Measurements from ENCODE around the gene CSPG4.

Gene CSPG4

DNA sequence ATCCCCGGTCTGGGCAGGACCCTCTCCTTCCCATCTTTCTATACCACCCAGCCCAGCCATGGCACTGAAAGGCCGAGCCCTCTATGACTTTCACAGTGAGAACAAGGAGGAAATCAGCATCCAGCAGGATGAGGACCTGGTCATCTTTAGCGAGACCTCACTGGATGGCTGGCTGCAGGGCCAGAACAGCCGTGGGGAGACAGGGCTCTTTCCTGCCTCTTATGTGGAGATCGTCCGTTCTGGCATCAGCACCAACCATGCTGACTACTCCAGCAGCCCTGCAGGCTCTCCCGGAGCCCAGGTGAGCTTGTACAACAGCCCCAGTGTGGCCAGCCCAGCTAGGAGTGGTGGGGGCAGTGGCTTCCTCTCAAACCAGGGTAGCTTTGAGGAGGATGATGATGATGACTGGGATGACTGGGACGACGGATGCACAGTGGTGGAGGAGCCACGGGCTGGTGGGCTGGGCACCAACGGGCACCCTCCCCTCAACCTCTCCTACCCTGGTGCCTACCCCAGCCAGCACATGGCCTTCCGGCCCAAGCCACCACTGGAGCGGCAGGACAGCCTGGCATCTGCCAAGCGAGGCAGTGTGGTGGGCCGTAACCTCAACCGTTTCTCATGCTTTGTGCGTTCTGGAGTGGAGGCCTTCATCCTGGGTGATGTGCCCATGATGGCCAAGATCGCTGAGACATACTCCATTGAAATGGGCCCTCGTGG, 63.4 kb downstream of the CSPG4 start:
- peaks cover 14% of the 10 kb centered on the region for H3K27me3 ChIP-seq (ENCODE audit: control insufficient read depth, insufficient read depth, low read length)
- H3K9me3 ChIP-seq (ENCODE audit: control insufficient read depth, insufficient read depth, low read length) = no peaks in the 10 kb centered on the region
- peak overlapping the region; percentile 97 for H3K9ac ChIP-seq (ENCODE audit: low read depth, low read length)
- H3K36me3 ChIP-seq (ENCODE audit: control insufficient read depth, insufficient read depth, low read length) = peaks cover 13% of the 10 kb centered on the region
- H3K4me3 ChIP-seq (ENCODE audit: low read depth, low read length) = peak overlapping the region; percentile 90
- peaks cover 14% of the 10 kb centered on the region for H3K4me1 ChIP-seq (ENCODE audit: control insufficient read depth, insufficient read depth, low read length)

DNA sequence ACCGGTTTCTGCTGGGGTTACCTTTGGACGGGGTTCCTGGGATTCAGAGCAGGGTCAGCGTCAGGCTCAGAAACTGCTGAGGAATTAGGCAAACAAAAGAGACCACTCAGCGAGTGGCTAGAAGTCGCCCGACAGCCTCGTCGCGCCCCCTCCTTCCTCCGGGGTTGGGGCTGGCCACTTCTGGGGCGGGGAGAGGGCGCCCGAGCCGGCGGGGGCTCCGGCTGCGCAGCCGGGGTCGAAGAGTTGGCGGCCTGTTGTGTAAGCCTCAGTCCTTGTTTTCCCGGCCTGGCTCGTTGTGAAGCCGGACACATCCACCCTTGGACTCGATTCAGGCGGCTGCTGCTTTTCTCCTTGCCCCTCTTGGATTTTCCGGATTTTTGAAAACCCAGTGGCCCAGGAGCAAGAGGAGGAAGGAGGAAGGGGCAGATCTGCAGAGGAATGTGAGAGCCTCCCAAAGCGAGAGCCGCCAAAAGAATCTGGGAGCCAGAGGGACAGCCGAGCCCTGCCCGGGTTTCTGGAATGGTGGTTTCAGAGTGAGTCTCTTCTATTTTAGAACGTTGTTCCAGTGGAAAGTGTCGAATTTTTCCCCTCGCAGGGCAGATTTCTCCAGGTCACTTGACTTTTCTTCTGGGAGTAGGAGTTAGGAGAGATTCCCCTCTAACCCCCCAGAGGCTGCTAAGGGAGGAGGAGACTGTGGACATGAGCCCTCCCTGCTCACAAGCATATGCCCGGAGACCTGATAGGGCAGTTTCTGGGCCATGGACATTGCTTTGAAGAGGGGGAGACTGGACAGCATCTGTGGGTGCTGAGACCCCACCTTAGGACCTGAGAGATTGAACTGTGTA, 64.3 kb downstream of the CSPG4 start:
- Histone ChIP-seq H3K4me3 (ENCODE audit: low read depth, low read length) (peak overlapping the region; percentile 90), H3K9ac (ENCODE audit: low read depth, low read length) (peak overlapping the region; percentile 97), H3K4me1 (ENCODE audit: control insufficient read depth, insufficient read depth, low read length) (peaks cover 14% of the 10 kb centered on the region), H3K9me3 (ENCODE audit: control insufficient read depth, insufficient read depth, low read length) (no peaks in the 10 kb centered on the region), H3K27me3 (ENCODE audit: control insufficient read depth, insufficient read depth, low read length) (peaks cover 14% of the 10 kb centered on the region), H3K36me3 (ENCODE audit: control insufficient read depth, insufficient read depth, low read length) (peaks cover 13% of the 10 kb centered on the region)

DNA sequence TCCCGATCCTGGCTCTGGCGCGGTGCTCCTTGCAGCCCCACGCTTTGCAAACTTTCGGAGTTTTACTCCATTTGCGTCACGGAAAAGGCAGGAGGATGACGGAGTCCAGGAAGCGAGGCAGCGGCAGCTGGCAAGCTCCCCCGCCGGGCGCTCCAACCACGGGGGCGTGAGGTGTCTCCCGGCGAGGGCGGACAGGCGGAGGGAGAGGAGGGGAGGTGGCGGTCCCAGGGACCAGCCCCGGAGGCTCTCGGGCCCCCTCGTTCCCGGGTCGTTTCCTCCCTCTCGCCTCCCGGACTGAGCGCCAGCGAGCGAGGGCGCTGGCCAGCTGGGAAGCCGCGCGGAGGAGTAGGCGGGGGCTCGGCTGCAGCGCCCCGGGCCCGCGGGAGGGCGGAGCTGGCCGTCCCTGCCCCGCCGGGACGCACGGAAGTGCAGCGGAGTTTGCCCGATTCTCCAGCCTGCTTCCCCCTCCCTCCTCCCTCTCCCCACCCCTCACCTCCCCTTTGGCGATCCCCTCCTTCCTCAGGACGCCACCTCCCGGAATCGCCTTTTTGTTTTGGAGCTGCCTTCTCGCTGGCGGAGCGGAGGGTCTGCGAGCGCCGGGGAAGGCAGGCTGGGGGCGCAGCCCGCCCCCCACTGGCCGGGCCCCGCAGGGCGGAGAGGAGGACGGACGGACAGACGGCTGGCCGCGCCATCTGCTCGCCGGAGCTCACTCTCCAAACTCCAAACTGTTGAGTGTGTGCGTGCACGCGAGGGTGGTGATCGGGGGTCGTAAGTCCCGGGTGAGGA, 65.1 kb downstream of the CSPG4 start, which contains the start of gene SNX33:
SNX33 (plus strand) TSS at position 543 of the 786 bp plus-strand sequence. CDS start 1,191 bp downstream, outside the sequence.
- Histone ChIP-seq H3K27me3 (ENCODE audit: control insufficient read depth, insufficient read depth, low read length) (peaks cover 14% of the 10 kb centered on the region), H3K36me3 (ENCODE audit: control insufficient read depth, insufficient read depth, low read length) (peaks cover 9% of the 10 kb centered on the region), H3K4me1 (ENCODE audit: control insufficient read depth, insufficient read depth, low read length) (peaks cover 14% of the 10 kb centered on the region)

DNA sequence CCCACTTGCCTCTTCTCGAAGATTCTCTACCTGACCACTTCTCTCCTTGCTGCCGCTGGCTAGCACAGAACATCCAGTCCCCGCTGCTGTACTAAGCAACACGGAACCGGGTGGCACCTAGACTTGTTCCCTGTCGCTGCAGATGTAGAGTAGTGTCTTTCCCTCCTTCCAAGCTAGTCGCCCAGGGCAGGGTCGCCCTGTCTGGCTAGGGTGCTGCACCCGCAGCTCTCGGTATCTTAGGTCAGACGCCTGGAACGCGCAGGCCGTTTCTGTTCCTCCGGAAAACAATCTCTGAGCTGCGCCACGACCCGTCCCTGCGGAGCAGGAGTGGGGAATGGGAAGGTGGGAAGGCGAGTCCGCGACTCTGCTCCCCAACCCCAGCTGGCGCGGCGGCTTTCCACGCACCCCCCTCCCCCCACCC, 65.7 kb downstream of the CSPG4 start:
- peak overlapping the region; percentile 97 for H3K9ac ChIP-seq (ENCODE audit: low read depth, low read length)

More for the DNA sequence above, 65.1 kb downstream of the CSPG4 start, which contains the start of gene SNX33:
- Histone ChIP-seq H3K4me3 (ENCODE audit: low read depth, low read length) (peak within 1 kb of the TSS; percentile 90), H3K9ac (ENCODE audit: low read depth, low read length) (peak within 1 kb of the TSS; percentile 97), H3K9me3 (ENCODE audit: control insufficient read depth, insufficient read depth, low read length) (no peaks in the 10 kb centered on the region)

DNA sequence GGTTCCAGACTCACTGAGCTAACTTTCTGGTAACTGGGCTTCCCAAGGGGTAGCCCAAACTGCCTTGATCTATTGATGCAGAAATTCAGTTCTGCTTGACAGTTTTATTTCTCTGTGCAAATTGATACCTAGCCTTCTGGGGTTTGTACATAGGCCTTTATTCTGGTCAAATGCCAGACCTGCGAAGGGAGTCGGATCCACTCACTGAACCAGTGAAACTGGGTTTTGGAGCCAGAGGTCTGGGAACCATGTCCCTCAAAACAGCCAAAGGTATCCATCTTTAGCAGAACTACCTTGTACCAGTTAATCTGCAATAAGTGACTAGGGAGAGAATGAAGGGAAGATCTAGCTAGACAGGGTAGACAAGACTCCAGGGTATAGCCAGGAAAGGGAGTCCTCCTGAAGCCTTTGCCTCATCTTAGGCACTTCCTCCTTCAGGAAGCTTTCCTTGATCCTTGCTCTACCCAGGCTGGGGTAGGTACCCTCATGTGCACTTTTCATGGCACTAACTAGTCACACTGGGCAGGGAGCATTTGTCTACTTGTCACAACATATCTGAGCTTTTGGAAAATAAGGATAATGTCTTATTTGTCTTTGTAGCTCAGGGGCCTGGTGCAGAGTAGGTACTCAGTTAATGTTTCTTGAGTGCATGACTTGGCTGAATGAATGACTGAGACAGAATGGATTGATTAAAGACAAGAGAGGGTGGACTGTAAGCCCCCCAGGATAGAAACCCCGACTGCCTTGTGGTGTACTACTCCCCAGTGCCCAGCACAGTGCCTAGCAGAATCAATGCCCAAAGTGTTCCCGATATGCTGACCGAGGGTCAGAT, 66.3 kb downstream of the CSPG4 start:
- no peaks in the 10 kb centered on the region for H3K9me3 ChIP-seq (ENCODE audit: control insufficient read depth, insufficient read depth, low read length)
- peak overlapping the region; percentile 90 for H3K4me3 ChIP-seq (ENCODE audit: low read depth, low read length)
- peaks cover 14% of the 10 kb centered on the region for H3K27me3 ChIP-seq (ENCODE audit: control insufficient read depth, insufficient read depth, low read length)
- peaks cover 14% of the 10 kb centered on the region for H3K4me1 ChIP-seq (ENCODE audit: control insufficient read depth, insufficient read depth, low read length)
- H3K36me3 ChIP-seq (ENCODE audit: control insufficient read depth, insufficient read depth, low read length) = peaks cover 2% of the 10 kb centered on the region
- peak overlapping the region; percentile 97 for H3K9ac ChIP-seq (ENCODE audit: low read depth, low read length)

More for the DNA sequence above, 65.7 kb downstream of the CSPG4 start:
- Histone ChIP-seq H3K4me3 (ENCODE audit: low read depth, low read length) (peak overlapping the region; percentile 90), H3K9me3 (ENCODE audit: control insufficient read depth, insufficient read depth, low read length) (no peaks in the 10 kb centered on the region), H3K36me3 (ENCODE audit: control insufficient read depth, insufficient read depth, low read length) (peaks cover 8% of the 10 kb centered on the region), H3K27me3 (ENCODE audit: control insufficient read depth, insufficient read depth, low read length) (peaks cover 14% of the 10 kb centered on the region), H3K4me1 (ENCODE audit: control insufficient read depth, insufficient read depth, low read length) (peaks cover 14% of the 10 kb centered on the region)

DNA sequence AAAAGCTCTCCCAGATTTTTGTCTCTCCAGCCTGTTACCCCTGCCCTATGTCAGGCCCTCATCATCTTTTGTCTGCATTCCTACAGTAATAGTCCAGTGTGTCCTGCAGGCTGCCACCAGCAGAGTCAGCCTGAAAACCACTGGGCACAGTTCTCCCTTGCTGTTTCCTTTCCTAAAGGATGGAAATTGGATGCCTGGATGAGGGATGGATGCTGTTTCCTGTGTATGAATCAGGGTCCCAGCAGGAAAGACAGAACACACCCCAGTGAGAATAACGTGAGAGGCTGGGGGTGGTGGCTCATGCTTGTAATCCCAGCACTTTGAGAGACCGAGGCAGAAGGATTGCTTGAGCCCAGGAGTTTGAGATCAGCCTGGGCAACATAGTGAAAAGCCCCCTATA, 68.3 kb downstream of the CSPG4 start:
- Histone ChIP-seq H3K4me3 (ENCODE audit: low read depth, low read length) (no peak overlapping the region), H3K36me3 (ENCODE audit: control insufficient read depth, insufficient read depth, low read length) (peaks cover 4% of the 10 kb centered on the region), H3K9me3 (ENCODE audit: control insufficient read depth, insufficient read depth, low read length) (no peaks in the 10 kb centered on the region), H3K4me1 (ENCODE audit: control insufficient read depth, insufficient read depth, low read length) (peaks cover 11% of the 10 kb centered on the region), H3K9ac (ENCODE audit: low read depth, low read length) (no peak overlapping the region), H3K27me3 (ENCODE audit: control insufficient read depth, insufficient read depth, low read length) (peaks cover 14% of the 10 kb centered on the region)

DNA sequence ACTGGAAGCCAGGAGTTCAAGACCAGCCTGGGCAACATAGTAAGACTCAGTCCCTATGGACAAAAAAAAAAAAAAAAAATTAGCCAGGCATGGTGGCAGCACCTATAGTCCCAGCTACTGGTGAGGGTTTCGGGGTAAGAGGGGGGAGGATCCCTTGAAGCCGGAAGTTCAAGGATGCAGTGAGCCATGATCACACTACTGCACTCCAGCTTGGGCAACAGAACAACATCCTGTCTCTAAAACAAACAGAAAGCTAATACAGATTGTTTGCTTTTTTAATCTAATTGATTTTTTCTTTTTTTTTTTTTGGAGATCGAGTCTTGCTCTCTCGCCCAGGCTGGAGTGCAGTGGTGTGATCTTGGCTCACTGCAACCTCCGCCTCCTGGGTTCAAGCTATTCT, 71.0 kb downstream of the CSPG4 start:
- Histone ChIP-seq H3K36me3 (ENCODE audit: control insufficient read depth, insufficient read depth, low read length) (peaks cover 7% of the 10 kb centered on the region), H3K9ac (ENCODE audit: low read depth, low read length) (no peak overlapping the region), H3K4me3 (ENCODE audit: low read depth, low read length) (no peak overlapping the region), H3K9me3 (ENCODE audit: control insufficient read depth, insufficient read depth, low read length) (no peaks in the 10 kb centered on the region), H3K4me1 (ENCODE audit: control insufficient read depth, insufficient read depth, low read length) (peaks cover 3% of the 10 kb centered on the region), H3K27me3 (ENCODE audit: control insufficient read depth, insufficient read depth, low read length) (peaks cover 10% of the 10 kb centered on the region)

DNA sequence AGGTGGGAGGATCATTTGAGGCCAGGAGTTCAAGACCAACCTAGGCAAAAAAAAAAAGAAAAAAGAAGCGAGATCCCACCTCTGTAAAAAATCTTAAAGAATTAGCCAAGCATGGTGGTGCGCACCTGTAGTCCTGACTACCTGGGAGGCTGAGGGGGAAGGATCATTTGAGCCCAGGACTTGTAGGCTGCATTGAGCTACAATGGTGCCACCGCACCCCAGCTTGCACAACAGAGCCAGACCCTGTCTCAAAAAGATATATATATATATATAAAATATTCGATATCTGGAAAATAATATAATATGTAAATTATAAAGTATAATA, 71.5 kb downstream of the CSPG4 start:
- Histone ChIP-seq H3K4me1 (ENCODE audit: control insufficient read depth, insufficient read depth, low read length) (no peaks in the 10 kb centered on the region), H3K9me3 (ENCODE audit: control insufficient read depth, insufficient read depth, low read length) (no peaks in the 10 kb centered on the region), H3K27me3 (ENCODE audit: control insufficient read depth, insufficient read depth, low read length) (peaks cover 5% of the 10 kb centered on the region), H3K9ac (ENCODE audit: low read depth, low read length) (no peak overlapping the region), H3K36me3 (ENCODE audit: control insufficient read depth, insufficient read depth, low read length) (peaks cover 7% of the 10 kb centered on the region), H3K4me3 (ENCODE audit: low read depth, low read length) (peak overlapping the region; percentile 99)

DNA sequence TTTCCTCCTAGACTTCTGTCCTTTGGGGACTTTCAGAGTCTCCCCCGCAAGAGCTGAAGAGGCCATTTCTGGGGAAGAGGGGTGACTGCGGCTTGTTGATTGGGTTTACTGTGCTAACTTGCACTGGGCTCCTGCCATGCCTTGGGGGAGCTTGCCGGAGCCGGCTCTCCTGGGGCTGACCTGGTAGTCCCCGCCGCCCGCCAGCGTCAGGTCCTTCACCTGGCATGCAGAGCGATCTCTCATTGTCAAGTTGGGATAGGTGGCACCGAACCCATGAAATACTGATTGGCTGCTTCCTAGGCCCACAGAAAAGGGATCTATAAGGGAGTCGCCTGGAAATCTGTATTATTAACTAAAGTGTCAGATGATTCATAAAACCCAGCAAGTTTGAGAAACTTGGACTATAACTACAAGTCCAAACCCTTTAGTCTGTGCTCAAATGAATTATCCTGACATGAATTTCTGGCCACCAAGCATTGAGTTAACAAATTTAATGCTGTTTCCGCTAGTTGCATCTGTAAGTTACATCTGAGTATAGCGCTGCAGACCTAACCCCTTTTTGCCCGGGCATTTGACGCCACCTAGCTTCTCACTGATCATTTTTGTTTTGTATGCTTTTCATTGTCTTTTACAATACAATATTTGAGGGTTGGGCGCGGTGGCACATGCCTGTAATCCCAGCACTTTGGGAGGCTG, 72.0 kb downstream of the CSPG4 start:
- Histone ChIP-seq H3K4me3 (ENCODE audit: low read depth, low read length) (peak overlapping the region; percentile 99), H3K9me3 (ENCODE audit: control insufficient read depth, insufficient read depth, low read length) (no peaks in the 10 kb centered on the region), H3K27me3 (ENCODE audit: control insufficient read depth, insufficient read depth, low read length) (no peaks in the 10 kb centered on the region), H3K36me3 (ENCODE audit: control insufficient read depth, insufficient read depth, low read length) (peaks cover 7% of the 10 kb centered on the region), H3K4me1 (ENCODE audit: control insufficient read depth, insufficient read depth, low read length) (no peaks in the 10 kb centered on the region), H3K9ac (ENCODE audit: low read depth, low read length) (peak overlapping the region; percentile 80)

DNA sequence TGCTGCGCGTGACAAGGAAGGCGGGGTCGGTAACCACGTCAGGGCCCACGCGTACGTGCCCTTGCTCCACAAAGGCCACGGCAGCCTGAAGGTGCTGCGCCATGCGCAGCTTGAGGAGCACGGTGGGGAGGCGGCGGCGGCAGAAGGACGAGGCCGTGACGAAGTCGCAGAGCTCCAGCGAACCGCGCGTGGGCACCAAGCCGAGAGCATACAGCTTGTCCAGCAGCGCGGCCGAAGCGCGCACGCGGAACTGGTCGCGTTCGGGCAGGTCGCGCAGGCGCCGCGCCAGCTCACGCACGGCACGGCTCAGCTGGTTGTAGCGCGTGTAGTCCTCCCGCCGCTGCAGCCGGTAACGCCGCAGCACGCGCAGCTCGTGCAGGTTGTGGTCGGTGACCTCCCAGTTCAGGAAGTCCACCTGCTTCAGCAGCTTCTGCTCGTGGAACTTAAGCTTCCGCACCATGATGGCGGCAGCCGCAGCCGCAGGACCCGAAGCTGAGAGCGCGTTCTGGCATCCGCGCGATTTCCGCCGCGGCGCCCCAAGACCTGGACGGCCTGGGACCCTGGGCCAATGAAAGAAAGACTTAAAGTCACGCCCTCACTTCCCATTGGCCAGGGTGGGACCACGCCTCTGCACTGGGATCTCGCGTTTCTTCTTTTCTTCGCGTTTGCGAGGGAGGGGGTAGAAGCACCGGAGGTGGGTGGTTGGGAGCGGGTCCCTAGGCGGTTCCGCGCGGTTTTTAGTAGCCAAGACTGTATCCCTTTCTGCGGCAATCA, 72.8 kb downstream of the CSPG4 start, which contains the start of gene IMP3:
IMP3 (minus strand) TSS at position 516 of the 774 bp plus-strand sequence; CDS start at position 460, 56 bp downstream.
- H3K27me3 ChIP-seq (ENCODE audit: control insufficient read depth, insufficient read depth, low read length) = no peaks in the 10 kb centered on the region
- no peaks in the 10 kb centered on the region for H3K9me3 ChIP-seq (ENCODE audit: control insufficient read depth, insufficient read depth, low read length)
- H3K4me1 ChIP-seq (ENCODE audit: control insufficient read depth, insufficient read depth, low read length) = no peaks in the 10 kb centered on the region
- peak within 1 kb of the TSS; percentile 94 for H3K9ac ChIP-seq (ENCODE audit: low read depth, low read length)
- peaks cover 7% of the 10 kb centered on the region for H3K36me3 ChIP-seq (ENCODE audit: control insufficient read depth, insufficient read depth, low read length)
- peak within 1 kb of the TSS; percentile 99 for H3K4me3 ChIP-seq (ENCODE audit: low read depth, low read length)

All from iPS-15b (cell line).